Left ventricle myocardium inferior (tissue), 1 donor: ENCODE data around the gene ACBD4. TPM values are rescaled to one million over a fixed set of nuclear protein-coding genes. Genes with fewer than 3 reads are reported as not detected.

ENCODE experiments used
- DNase-seq: peaks from one replicate; pipeline ENCODE4 v3.0.0-alpha.2; 2020
- H3K27ac ChIP-seq: fragments of 200-600 bp; replicated peaks from 2 replicates; pipeline ENCODE4 v1.8.0; 2021
- H3K27me3 ChIP-seq: fragments of 200-600 bp; 2 replicates; pipeline ENCODE4 v1.8.0; 2021; ENCODE audit warnings: low read depth
- H3K36me3 ChIP-seq: fragments of 200-600 bp; 2 replicates; pipeline ENCODE4 v1.8.0; 2021
- H3K4me1 ChIP-seq: fragments of 200-600 bp; 2 replicates; pipeline ENCODE4 v1.8.0; 2021
- H3K4me3 ChIP-seq: fragments of 200-600 bp; 2 replicates; pipeline ENCODE4 v1.8.0; 2021; ENCODE audit warnings: mild to moderate bottlenecking, moderate library complexity
- H3K9me3 ChIP-seq: fragments of 200-600 bp; replicated peaks from 2 replicates; pipeline ENCODE4 v1.8.0; 2021
- CTCF ChIP-seq: fragments of 200-600 bp; IDR thresholded peaks from 2 replicates; pipeline ENCODE4 v1.8.0; 2021; ENCODE audit warnings: antibody characterized with exemption, mild to moderate bottlenecking, borderline replicate concordance
- intact Hi-C: fragments of 100-400 bp; cut with micrococcal nuclease; formaldehyde crosslinking; loops from one replicate; pipeline ENCODE4 v1.11.0; 2022
- total RNA-seq: library from RNA; stranded (reverse); fragmentation: NEBNext Ultra II Directional; extraction: Animal tissue kit (Norgen Biotek cat#: 25700); gene quantifications from one replicate; pipeline ENCODE4 v1.2.1, GENCODE V29; 2021
- donor health status: DM: no; HTN: yes; CAD: no; lungs with severe emphysema.

ACBD4 gene
- total RNA-seq, 1 donor from 2014 or later = 6.4 TPM

GRCh38 chr17:45096141-45096540 is 39.3 kb upstream of the ACBD4 start:
- peak; percentile 62 for TF ChIP-seq CTCF
- H3K27ac ChIP-seq = peak overlapping the region; percentile 92
- DNase-seq = no peak
- H3K36me3 ChIP-seq = peaks cover 80% of the 10 kb centered on the region
- H3K4me3 ChIP-seq = no peak overlapping the region
- H3K4me1 ChIP-seq = peaks cover 68% of the 10 kb centered on the region
- intact Hi-C loops = no loop called here
- no peaks in the 10 kb centered on the region for H3K27me3 ChIP-seq
- no peaks in the 10 kb centered on the region for H3K9me3 ChIP-seq

GRCh38 chr17:45096926-45097325 is 38.6 kb upstream of the ACBD4 start:
- H3K9me3 ChIP-seq = no peaks in the 10 kb centered on the region
- no peak for DNase-seq
- no peaks in the 10 kb centered on the region for H3K27me3 ChIP-seq
- no peak for TF ChIP-seq CTCF
- H3K4me1 ChIP-seq = peaks cover 69% of the 10 kb centered on the region
- H3K4me3 ChIP-seq = no peak overlapping the region
- H3K36me3 ChIP-seq = peaks cover 84% of the 10 kb centered on the region
- peak overlapping the region; percentile 92 for H3K27ac ChIP-seq
- intact Hi-C loops = no loop called here

- intact Hi-C loops = no loop called here
- Histone ChIP-seq H3K4me1 (peaks cover 69% of the 10 kb centered on the region), H3K36me3 (peaks cover 94% of the 10 kb centered on the region), H3K27me3 (no peaks in the 10 kb centered on the region), H3K4me3 (no peak overlapping the region), H3K27ac (peak overlapping the region; percentile 56), H3K9me3 (no peaks in the 10 kb centered on the region)
- no peak for TF ChIP-seq CTCF
- DNase-seq = no peak
These were observed 37.2 kb upstream of the ACBD4 start for GRCh38 chr17:45098081-45098868.

- peaks cover 94% of the 10 kb centered on the region for H3K36me3 ChIP-seq
- no peaks in the 10 kb centered on the region for H3K27me3 ChIP-seq
- no peak overlapping the region for H3K4me3 ChIP-seq
- intact Hi-C loops = no loop called here
- DNase-seq = peak; percentile 86
- peaks cover 67% of the 10 kb centered on the region for H3K4me1 ChIP-seq
- peak; percentile 92 for TF ChIP-seq CTCF
- H3K9me3 ChIP-seq = no peaks in the 10 kb centered on the region
- H3K27ac ChIP-seq = peak overlapping the region; percentile 56
These were observed 36.4 kb upstream of the ACBD4 start for GRCh38 chr17:45098869-45099616.

GRCh38 chr17:45101546-45101882 is 34.0 kb upstream of the ACBD4 start:
- DNase-seq = no peak
- Histone ChIP-seq H3K9me3 (no peaks in the 10 kb centered on the region), H3K27ac (peak overlapping the region; percentile 95), H3K4me1 (peaks cover 75% of the 10 kb centered on the region), H3K27me3 (no peaks in the 10 kb centered on the region), H3K36me3 (peaks cover 94% of the 10 kb centered on the region), H3K4me3 (no peak overlapping the region)
- no peak for TF ChIP-seq CTCF
- intact Hi-C loops = no loop called here
